OCI-LY7 (cell line): Measurements from ENCODE around the gene SLC10A3. TPM values are rescaled to one million over a fixed set of nuclear protein-coding genes. Genes with fewer than 3 reads are reported as not detected.

Source experiments
- BruUV-seq: library from RNA; stranded (reverse); fragments of 400-500 nt; replicated peaks from 2 replicates; lab custom pipeline; 2021; lab: Mats Ljungman, UMichigan
- CTCF ChIA-PET: fragments of 300-600 bp; sonication (Branson Sonifier 250); formaldehyde crosslinking; loops from one replicate; lab custom pipeline; 2022; ENCODE audit warnings: antibody characterized with exemption; ENCODE audit not compliant: unreplicated experiment; lab: Charles Lee
- POLR2A ChIA-PET: fragments of 300-600 bp; sonication (Branson Sonifier 250); formaldehyde crosslinking; loops from one replicate; lab custom pipeline; 2022; ENCODE audit warnings: antibody characterized with exemption; lab: Charles Lee
- DNase-seq: peaks from one replicate; pipeline ENCODE4 v3.0.0-alpha.2; 2015; ENCODE audit warnings: low spot score
- H2AFZ ChIP-seq: fragments of 200-600 bp; sonication (generic), shearing (Covaris generic); 2 replicates; pipeline ENCODE4 v1.6.1; 2014; ENCODE audit warnings: mild to moderate bottlenecking, antibody characterized with exemption, low read length, moderate library complexity
- H3K27ac ChIP-seq: fragments of 200-600 bp; sonication (generic); 2 replicates; pipeline ENCODE4 v1.5.1; 2014; ENCODE audit warnings: mixed run types, low read depth, mild to moderate bottlenecking, moderate library complexity, low read length, inconsistent platforms; ENCODE audit not compliant: poor library complexity, severe bottlenecking
- H3K36me3 ChIP-seq: fragments of 200-600 bp; sonication (generic); 2 replicates; pipeline ENCODE4 v1.6.1; 2014; ENCODE audit warnings: mild to moderate bottlenecking, antibody characterized with exemption, low read length, moderate library complexity, mixed read lengths; ENCODE audit not compliant: insufficient read depth
- H3K4me1 ChIP-seq: fragments of 200-600 bp; sonication (generic); 2 replicates; pipeline ENCODE4 v1.5.1; 2014; ENCODE audit warnings: mild to moderate bottlenecking, low read length; ENCODE audit not compliant: insufficient read depth, poor library complexity, severe bottlenecking
- H3K4me2 ChIP-seq: fragments of 200-600 bp; sonication (generic); 2 replicates; pipeline ENCODE4 v1.6.1; 2014; ENCODE audit warnings: mild to moderate bottlenecking, low read length
- H3K4me3 ChIP-seq: fragments of 200-600 bp; sonication (generic); 2 replicates; pipeline ENCODE4 v1.5.1; 2014; ENCODE audit warnings: mild to moderate bottlenecking, low read depth, low read length; ENCODE audit not compliant: poor library complexity, severe bottlenecking
- H3K79me2 ChIP-seq: fragments of 200-600 bp; sonication (generic); 2 replicates; pipeline ENCODE4 v1.6.1; 2016; ENCODE audit warnings: low read depth, mild to moderate bottlenecking, low read length, moderate library complexity, mixed read lengths; ENCODE audit not compliant: insufficient read depth
- H3K9me2 ChIP-seq: fragments of 200-600 bp; sonication (generic); 2 replicates; pipeline ENCODE4 v1.6.1; 2016; ENCODE audit warnings: mild to moderate bottlenecking, low read length, mixed read lengths; ENCODE audit not compliant: insufficient read depth
- H3K9me3 ChIP-seq: fragments of 200-600 bp; sonication (generic); 2 replicates; pipeline ENCODE4 v1.6.1; 2014; ENCODE audit warnings: mild to moderate bottlenecking, mixed run types, low read length, mixed read lengths
- H4K20me1 ChIP-seq: fragments of 200-600 bp; sonication (generic); 2 replicates; pipeline ENCODE4 v1.6.1; 2014; ENCODE audit warnings: mild to moderate bottlenecking, antibody characterized with exemption, low read length, moderate library complexity, mixed read lengths; ENCODE audit not compliant: insufficient read depth
- CTCF ChIP-seq: fragments of 200-600 bp; sonication (generic); conservative IDR thresholded peaks from 2 replicates; pipeline ENCODE4 v1.5.1; 2014; ENCODE audit warnings: mild to moderate bottlenecking, antibody characterized with exemption, low read length, moderate library complexity, mixed read lengths
- EZH2phosphoT487 ChIP-seq: fragments of 200-600 bp; sonication (generic); IDR thresholded peaks from 2 replicates; pipeline ENCODE4 v1.6.1; 2018; ENCODE audit warnings: low read depth, borderline replicate concordance, mild to moderate bottlenecking, mixed run types, antibody characterized with exemption, low read length, moderate library complexity, mixed read lengths
- intact Hi-C: fragments of 100-400 bp; cut with micrococcal nuclease; formaldehyde crosslinking; loops from one replicate; pipeline ENCODE4 v1.10.0; 2022; ENCODE audit not compliant: unreplicated experiment
- total RNA-seq, 2 experiments: library from RNA; depleted of rRNA in 1 of 2; stranded (reverse); fragments of >200 nt in 1 of 2; shearing (Covaris generic) in 1 of 2; gene quantifications; 2 replicates each; pipeline ENCODE4 v1.2.3, GENCODE V29; 2014 to 2022

The SLC10A3 gene
- total RNA-seq, 2 experiments from 2014 or later: 14.1 to 15.6 TPM

GRCh38 chrX:154470914-154471568 is 19.4 kb downstream of the SLC10A3 start:
- Histone ChIP-seq H3K9me2 (no peaks in the 10 kb centered on the region), H4K20me1 (no peaks in the 10 kb centered on the region), H3K4me1 (no peaks in the 10 kb centered on the region), H3K4me3 (no peak overlapping the region), H3K9me3 (no peaks in the 10 kb centered on the region), H3K79me2 (no peaks in the 10 kb centered on the region), H3K36me3 (no peaks in the 10 kb centered on the region), H3K27ac (no peak overlapping the region), H2AFZ (no peak overlapping the region), H3K4me2 (no peak overlapping the region)
- BruUV-seq: no TSS peak
- intact Hi-C loops: no loop called here
- POLR2A ChIA-PET: no interaction called here
- no peak for TF ChIP-seq EZH2phosphoT487
- TF ChIP-seq CTCF: no peak
- CTCF ChIA-PET: no interaction called here
- DNase-seq: no peak

- no peak for DNase-seq
- ChIA-PET CTCF (no interaction called here), POLR2A (no interaction called here)
- no peak overlapping the region for H2AFZ ChIP-seq
- no peaks in the 10 kb centered on the region for H3K36me3 ChIP-seq
- H3K4me1 ChIP-seq: no peaks in the 10 kb centered on the region
- intact Hi-C loops: no loop called here
- no peak overlapping the region for H3K4me2 ChIP-seq
- H3K9me3 ChIP-seq: no peaks in the 10 kb centered on the region
- H3K4me3 ChIP-seq: no peak overlapping the region
- no peaks in the 10 kb centered on the region for H3K9me2 ChIP-seq
- H4K20me1 ChIP-seq: no peaks in the 10 kb centered on the region
- TF ChIP-seq CTCF: no peak
- TF ChIP-seq EZH2phosphoT487: no peak
- no peak overlapping the region for H3K27ac ChIP-seq
- H3K79me2 ChIP-seq: no peaks in the 10 kb centered on the region
- BruUV-seq: no TSS peak
These were observed 20.0 kb downstream of the SLC10A3 start for GRCh38 chrX:154470434-154470833.

DNA sequence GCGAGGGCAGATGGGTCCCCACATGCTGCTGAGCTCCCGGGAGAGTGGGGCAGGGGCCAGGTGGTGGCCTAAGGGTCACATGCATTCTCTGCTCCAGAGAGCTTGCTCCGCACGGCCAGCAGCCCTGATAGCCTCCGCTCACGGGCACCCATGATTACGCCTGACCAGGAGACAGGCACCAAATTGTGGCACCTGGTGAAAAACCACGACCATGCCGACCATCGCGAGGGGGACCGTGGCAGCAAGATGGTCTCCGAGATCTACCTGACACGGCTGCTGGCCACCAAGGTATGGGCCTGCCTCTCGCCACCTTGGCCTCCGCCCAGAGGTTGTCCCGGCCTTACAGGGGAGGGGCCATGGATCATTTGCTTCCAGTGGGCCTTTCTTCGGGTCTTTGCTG is 20.5 kb downstream of the SLC10A3 start:
- intact Hi-C loops: no loop called here
- Histone ChIP-seq H3K9me3 (no peaks in the 10 kb centered on the region), H2AFZ (no peak overlapping the region), H3K4me3 (no peak overlapping the region), H3K27ac (no peak overlapping the region), H3K79me2 (no peaks in the 10 kb centered on the region), H3K4me2 (no peak overlapping the region), H3K4me1 (no peaks in the 10 kb centered on the region), H3K36me3 (no peaks in the 10 kb centered on the region), H3K9me2 (no peaks in the 10 kb centered on the region), H4K20me1 (no peaks in the 10 kb centered on the region)
- DNase-seq: no peak
- POLR2A ChIA-PET: interaction anchor here (1.1 kb wide), 1 partner anchor 9 kb away, joined by 4 read pairs; the partner anchor contains the start of gene LAGE3
- CTCF ChIA-PET: no interaction called here
- no peak for TF ChIP-seq CTCF
- TF ChIP-seq EZH2phosphoT487: no peak
- no TSS peak for BruUV-seq
